Mammary epithelial cell (primary cell): ENCODE measurements around the gene SUFU.

Experiments used
- CTCF ChIP-seq, 2 donors: IDR thresholded peaks in 1 of 2; conservative IDR thresholded peaks in 1 of 2; 2 replicates each; pipeline ENCODE4 v1.5.1; 2011 to 2012; ENCODE audit warnings: inconsistent platforms in 2 of 2, low read length in 2 of 2, mild to moderate bottlenecking in 2 of 2, control low read depth in 1 of 2, low read depth in 1 of 2; ENCODE audit not compliant: insufficient read depth in 1 of 2; ENCODE audit errors: extremely low read depth in 1 of 2
- EZH2 ChIP-seq: IDR thresholded peaks from 2 replicates; pipeline ENCODE4 v1.6.1; 2012; ENCODE audit warnings: low read length, inconsistent platforms, borderline replicate concordance

- TF ChIP-seq CTCF (conservative IDR thresholded peaks at IDR 0.05 in 1 of 2, IDR thresholded peaks at IDR 0.05 in 1 of 2; ENCODE audit: extremely low read depth in 1 of 2, insufficient read depth in 1 of 2, low read depth in 1 of 2, low read length in 2 of 2) (no peak), EZH2 (no peak)
These were observed 39.8 kb upstream of the SUFU start for GRCh38 chr10:102463983-102464382.
